Thyroid gland (tissue), 4 donors: ENCODE data around the gene DCAF11.

ENCODE experiments used
- CTCF ChIP-seq, 6 experiments: fragments of 200-600 bp in 3 of 6; fragments of 450-650 bp in 3 of 6; sonication (generic) in 3 of 6; IDR thresholded peaks; one replicate each; pipeline ENCODE4 v1.5.1; 2016 to 2019; ENCODE audit warnings: antibody characterized with exemption in 6 of 6, mild to moderate bottlenecking in 2 of 6, inconsistent platforms in 1 of 6, moderate library complexity in 1 of 6
- POLR2A ChIP-seq, 2 donors: fragments of 450-650 bp; IDR thresholded peaks; one replicate each; pipeline ENCODE4 v1.6.1; 2017; ENCODE audit warnings: antibody characterized with exemption in 2 of 2, mild to moderate bottlenecking in 2 of 2, moderate library complexity in 1 of 2

GRCh38 chr14:24164518-24164991, 50.0 kb downstream of the DCAF11 start:
- no peak for TF ChIP-seq CTCF (IDR thresholded peaks at IDR 0.05)
- TF ChIP-seq POLR2A (IDR thresholded peaks at IDR 0.05), result no peak
